ENCODE measurements around the gene EBF3. TPM values are rescaled to one million over a fixed set of nuclear protein-coding genes. Genes with fewer than 3 reads are reported as not detected.
A peak's percentile ranks its signal among the peaks of the same experiment; 100 is the strongest.

EBF3 gene
- total RNA-seq, 1 donor from 2014 or later: 0.53 TPM

- no peaks in the 10 kb centered on the region for H3K9me3 ChIP-seq
- no peak overlapping the region for H3K4me3 ChIP-seq
- H3K27ac ChIP-seq: no peak overlapping the region
- DNase-seq (no peak), ATAC-seq (no peak)
- intact Hi-C loops (cut with DNase I): no loop called here
- H3K36me3 ChIP-seq: no peaks in the 10 kb centered on the region
- H3K4me1 ChIP-seq: peaks cover 11% of the 10 kb centered on the region
- H3K27me3 ChIP-seq (ENCODE audit: low read depth): no peaks in the 10 kb centered on the region
- no peak for TF ChIP-seq CTCF (IDR thresholded peaks at IDR 0.05)
Measured at GRCh38 chr10:129854796-129855705, 109.0 kb downstream of the EBF3 start.

GRCh38 chr10:129854158-129854557 is 109.9 kb downstream of the EBF3 start:
- H3K27ac ChIP-seq: no peak overlapping the region
- no peak for ATAC-seq
- no peak overlapping the region for H3K4me3 ChIP-seq
- no peaks in the 10 kb centered on the region for H3K27me3 ChIP-seq (ENCODE audit: low read depth)
- intact Hi-C loops (cut with DNase I): no loop called here
- no peaks in the 10 kb centered on the region for H3K9me3 ChIP-seq
- no peak for DNase-seq
- H3K36me3 ChIP-seq: no peaks in the 10 kb centered on the region
- TF ChIP-seq CTCF (IDR thresholded peaks at IDR 0.05): no peak
- peaks cover 11% of the 10 kb centered on the region for H3K4me1 ChIP-seq

- DNase-seq: no peak
- Histone ChIP-seq H3K4me3 (no peak overlapping the region), H3K36me3 (no peaks in the 10 kb centered on the region), H3K4me1 (peaks cover 11% of the 10 kb centered on the region), H3K9me3 (no peaks in the 10 kb centered on the region), H3K27me3 (ENCODE audit: low read depth) (no peaks in the 10 kb centered on the region), H3K27ac (no peak overlapping the region)
- peak; percentile 32 to 37 for ATAC-seq
- intact Hi-C loops (cut with DNase I): no loop called here
- TF ChIP-seq CTCF (IDR thresholded peaks at IDR 0.05): peak; percentile 29
Measured at GRCh38 chr10:129853562-129853903, 110.5 kb downstream of the EBF3 start.

GRCh38 chr10:129852829-129853561 is 111.1 kb downstream of the EBF3 start:
- Histone ChIP-seq H3K27ac (no peak overlapping the region), H3K27me3 (ENCODE audit: low read depth) (no peaks in the 10 kb centered on the region), H3K4me1 (peaks cover 11% of the 10 kb centered on the region), H3K36me3 (no peaks in the 10 kb centered on the region), H3K9me3 (no peaks in the 10 kb centered on the region), H3K4me3 (no peak overlapping the region)
- DNase-seq (no peak), ATAC-seq (no peak)
- intact Hi-C loops (cut with DNase I): no loop called here
- TF ChIP-seq CTCF (IDR thresholded peaks at IDR 0.05): no peak

- Histone ChIP-seq H3K36me3 (no peaks in the 10 kb centered on the region), H3K27ac (no peak overlapping the region), H3K9me3 (no peaks in the 10 kb centered on the region), H3K27me3 (ENCODE audit: low read depth) (no peaks in the 10 kb centered on the region), H3K4me3 (no peak overlapping the region), H3K4me1 (peaks cover 11% of the 10 kb centered on the region)
- no peak for TF ChIP-seq CTCF (IDR thresholded peaks at IDR 0.05)
- intact Hi-C loops (cut with DNase I): no loop called here
- DNase-seq (no peak), ATAC-seq (no peak)
Measured at GRCh38 chr10:129851941-129852640, 112.0 kb downstream of the EBF3 start.

Measured in lower lobe of right lung (tissue), 2 donors.